Measurements from ENCODE around the gene EIF3I. TPM values are rescaled to one million over a fixed set of nuclear protein-coding genes. Genes with fewer than 3 reads are reported as not detected.

The EIF3I gene
- total RNA-seq, 1 experiment from 2014 or later: 259 TPM

DNA sequence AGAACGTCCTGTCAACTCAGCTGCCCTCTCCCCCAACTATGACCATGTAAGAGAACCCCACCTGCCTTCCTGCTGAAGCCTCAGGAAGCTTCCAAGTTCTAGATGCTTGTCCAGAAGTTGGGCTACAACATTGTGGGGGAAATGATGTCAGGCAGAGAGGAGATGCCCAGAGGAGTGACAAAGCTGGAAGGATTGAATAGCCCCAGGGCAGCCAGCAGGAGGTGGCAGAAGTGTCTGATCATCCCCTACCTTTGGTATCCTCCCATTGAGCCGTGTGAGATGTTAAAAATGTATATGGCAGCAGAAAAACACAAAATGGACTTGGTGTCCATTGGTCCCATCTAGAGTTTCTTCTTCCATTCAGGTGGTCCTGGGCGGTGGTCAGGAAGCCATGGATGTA, 6.6 kb downstream of the EIF3I start:
- no peaks in the 10 kb centered on the region for H3K27me3 Mint-ChIP-seq (ENCODE audit: insufficient read depth, unreplicated experiment)
- no peaks in the 10 kb centered on the region for H3K9me3 Mint-ChIP-seq (ENCODE audit: unreplicated experiment)
- BruUV-seq (replicated peaks): no TSS peak
- intact Hi-C loops (cut with micrococcal nuclease): no loop called here
- CTCF ChIA-PET: interaction anchor here (0.5 to 3.2 kb wide), 4 partner anchors 13 to 123 kb away, joined by 3 to 16 read pairs (median 4); no protein-coding TSS in a partner anchor
- peaks cover 7% of the 10 kb centered on the region for H3K4me1 Mint-ChIP-seq (ENCODE audit: insufficient read depth, unreplicated experiment)
- no peak for TF ChIP-seq CTCF (IDR thresholded peaks at IDR 0.05; ENCODE audit: unreplicated experiment)
- POLR2A ChIA-PET: interaction anchor here (0.6 to 0.9 kb wide), 2 partner anchors 49 to 528 kb away, joined by 3 read pairs; partner anchors contain the start of gene TXLNA
- peaks cover 87% of the 10 kb centered on the region for H3K36me3 Mint-ChIP-seq (ENCODE audit: insufficient read depth, unreplicated experiment)
- no peak for DNase-seq (ENCODE audit: unreplicated experiment)
- no peak overlapping the region for H3K4me3 Mint-ChIP-seq (ENCODE audit: unreplicated experiment)
- no peak overlapping the region for H3K27ac Mint-ChIP-seq (ENCODE audit: low read depth, unreplicated experiment)

- BruUV-seq (replicated peaks): no TSS peak
- POLR2A ChIA-PET: interaction anchor here (1.6 kb wide), 1 partner anchor 9 kb away, joined by 4 read pairs; the partner anchor contains the start of genes EIF3I and TMEM234
- H3K36me3 Mint-ChIP-seq (ENCODE audit: insufficient read depth, unreplicated experiment): peaks cover 58% of the 10 kb centered on the region
Observed at GRCh38 chr1:32231843-32232432, 9.7 kb downstream of the EIF3I start.

DNA sequence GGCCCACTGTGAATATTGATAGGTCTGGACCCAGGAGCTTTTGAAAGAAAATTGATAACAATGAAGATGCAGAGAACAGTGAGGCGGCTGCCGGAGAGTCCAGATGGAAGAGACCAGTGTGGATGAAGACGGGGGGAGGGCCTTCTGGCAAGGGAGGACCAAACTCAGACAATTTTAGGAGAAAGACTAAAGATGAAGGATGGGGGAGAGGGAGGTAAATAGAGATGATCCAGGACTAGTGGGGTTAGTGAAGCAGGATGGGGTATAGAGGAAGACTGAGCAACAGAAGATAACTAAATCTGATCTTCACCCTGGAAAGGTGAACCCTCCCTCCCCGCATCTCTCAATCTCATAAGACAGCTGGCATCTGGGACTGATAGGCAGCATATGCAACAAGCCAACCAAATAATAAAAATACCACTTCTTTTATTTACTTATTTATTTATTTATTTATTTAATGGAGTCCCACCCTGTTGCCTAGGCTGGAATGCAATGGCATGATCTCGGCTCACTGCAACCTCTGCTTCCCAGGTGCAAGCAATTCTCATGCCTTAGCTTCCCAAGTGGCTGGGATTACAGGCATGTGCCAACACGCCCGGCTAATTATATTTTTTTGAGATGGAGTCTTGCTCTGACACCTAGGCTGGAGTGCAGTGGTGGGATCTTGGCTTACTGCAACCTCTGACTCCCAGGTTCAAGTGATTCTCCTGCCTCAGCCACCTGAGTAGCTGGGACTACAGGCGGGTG, 10.5 kb downstream of the EIF3I start:
- Mint-ChIP-seq H3K4me3 (ENCODE audit: unreplicated experiment) (no peak overlapping the region), H3K27me3 (ENCODE audit: insufficient read depth, unreplicated experiment) (no peaks in the 10 kb centered on the region), H3K36me3 (ENCODE audit: insufficient read depth, unreplicated experiment) (peaks cover 50% of the 10 kb centered on the region), H3K4me1 (ENCODE audit: insufficient read depth, unreplicated experiment) (peaks cover 15% of the 10 kb centered on the region), H3K27ac (ENCODE audit: low read depth, unreplicated experiment) (peak overlapping the region; percentile 12), H3K9me3 (ENCODE audit: unreplicated experiment) (no peaks in the 10 kb centered on the region)
- ChIA-PET CTCF (no interaction called here), POLR2A (interaction anchor here (1.1 to 1.6 kb wide), 2 partner anchors 10 to 59 kb away, joined by 3 to 4 read pairs; partner anchors contain the start of genes EIF3I, HDAC1 and TMEM234)
- BruUV-seq (replicated peaks): no TSS peak
- DNase-seq (ENCODE audit: unreplicated experiment): no peak
- TF ChIP-seq CTCF (IDR thresholded peaks at IDR 0.05; ENCODE audit: unreplicated experiment): no peak
- intact Hi-C loops (cut with micrococcal nuclease): no loop called here

More at GRCh38 chr1:32231843-32232432, 9.7 kb downstream of the EIF3I start:
- Mint-ChIP-seq H3K4me1 (ENCODE audit: insufficient read depth, unreplicated experiment) (peaks cover 15% of the 10 kb centered on the region), H3K27ac (ENCODE audit: low read depth, unreplicated experiment) (no peak overlapping the region), H3K27me3 (ENCODE audit: insufficient read depth, unreplicated experiment) (no peaks in the 10 kb centered on the region), H3K9me3 (ENCODE audit: unreplicated experiment) (no peaks in the 10 kb centered on the region), H3K4me3 (ENCODE audit: unreplicated experiment) (no peak overlapping the region)
- CTCF ChIA-PET: interaction anchor here (1.3 kb wide), 1 partner anchor 16 kb away, joined by 3 read pairs; no protein-coding TSS in a partner anchor
- no peak for DNase-seq (ENCODE audit: unreplicated experiment)
- intact Hi-C loops (cut with micrococcal nuclease): no loop called here
- TF ChIP-seq CTCF (IDR thresholded peaks at IDR 0.05; ENCODE audit: unreplicated experiment): no peak

GRCh38 chr1:32234792-32235191, 12.6 kb downstream of the EIF3I start:
- no peaks in the 10 kb centered on the region for H3K9me3 Mint-ChIP-seq (ENCODE audit: unreplicated experiment)
- intact Hi-C loops (cut with micrococcal nuclease): no loop called here
- TF ChIP-seq CTCF (IDR thresholded peaks at IDR 0.05; ENCODE audit: unreplicated experiment): no peak
- peaks cover 15% of the 10 kb centered on the region for H3K4me1 Mint-ChIP-seq (ENCODE audit: insufficient read depth, unreplicated experiment)
- no peak overlapping the region for H3K27ac Mint-ChIP-seq (ENCODE audit: low read depth, unreplicated experiment)
- H3K27me3 Mint-ChIP-seq (ENCODE audit: insufficient read depth, unreplicated experiment): no peaks in the 10 kb centered on the region
- no peak for DNase-seq (ENCODE audit: unreplicated experiment)
- no TSS peak for BruUV-seq (replicated peaks)
- CTCF ChIA-PET: interaction anchor here (0.5 to 1.2 kb wide), 4 partner anchors 19 to 76 kb away, joined by 3 to 5 read pairs (median 4); no protein-coding TSS in a partner anchor
- POLR2A ChIA-PET: interaction anchor here (1.2 to 2.2 kb wide), 3 partner anchors 12 to 36 kb away, joined by 4 to 9 read pairs (median 6); no protein-coding TSS in a partner anchor
- peaks cover 30% of the 10 kb centered on the region for H3K36me3 Mint-ChIP-seq (ENCODE audit: insufficient read depth, unreplicated experiment)
- H3K4me3 Mint-ChIP-seq (ENCODE audit: unreplicated experiment): no peak overlapping the region

Data from MCF 10A (cell line).